Measurements from ENCODE around the gene LSAMP. TPM values are rescaled to one million over a fixed set of nuclear protein-coding genes. Genes with fewer than 3 reads are reported as not detected.
"Not testable (repeated sequence)": the region's sequence is repeated elsewhere in the genome, so short reads cannot be mapped to it uniquely, and the experiment has no call there.

LSAMP gene
- total and polyA plus RNA-seq, 3 donors from 2014 or later: 3.1 to 10.3 (median 9.1) TPM

GRCh38 chr3:115760716-115761115 is 684.6 kb downstream of the LSAMP start:
- Histone ChIP-seq H3K27me3 (no peaks in the 10 kb centered on the region), H3K9me3 (no peaks in the 10 kb centered on the region), H3K4me3 (no peak overlapping the region), H3K36me3 (ENCODE audit: low read depth, missing control alignments) (no peaks in the 10 kb centered on the region), H3K4me1 (no peaks in the 10 kb centered on the region), H3K27ac (no peak overlapping the region)
- intact Hi-C loops (cut with DNase I; ENCODE audit: low total_unique reads): no loop called here
- DNase-seq: no peak
- TF ChIP-seq CTCF (IDR thresholded peaks at IDR 0.05): no peak
- TF ChIP-seq POLR2A (IDR thresholded peaks at IDR 0.05): no peak
- WGBS, 2 donors: 81 to 92% methylated on average over 3 of the region's 3 CpGs

- Histone ChIP-seq H3K4me1 (no peaks in the 10 kb centered on the region), H3K36me3 (ENCODE audit: low read depth, missing control alignments) (no peaks in the 10 kb centered on the region), H3K27ac (no peak overlapping the region), H3K9me3 (no peaks in the 10 kb centered on the region), H3K4me3 (no peak overlapping the region), H3K27me3 (no peaks in the 10 kb centered on the region)
- intact Hi-C loops (cut with DNase I; ENCODE audit: low total_unique reads): no loop called here
- 79 to 83% methylated on average over 1 of the region's 1 CpG for WGBS, 2 donors
- DNase-seq: no peak
- TF ChIP-seq CTCF (IDR thresholded peaks at IDR 0.05): no peak
- no peak for TF ChIP-seq POLR2A (IDR thresholded peaks at IDR 0.05)
Observed at GRCh38 chr3:115758076-115758763, 687.1 kb downstream of the LSAMP start.

GRCh38 chr3:115752978-115753377 is 692.3 kb downstream of the LSAMP start:
- DNase-seq; H3K4me1 ChIP-seq; H3K27me3 ChIP-seq; H3K4me3 ChIP-seq; intact Hi-C loops (cut with DNase I; ENCODE audit: low total_unique reads); H3K27ac ChIP-seq; H3K36me3 ChIP-seq (ENCODE audit: low read depth, missing control alignments); H3K9me3 ChIP-seq: not testable (repeated sequence)
- WGBS, 2 donors: 75 to 96% methylated on average over 1 of the region's 1 CpG

Small RNAs within 50 kb of the gene (small RNA-seq; reads per million reads assigned to genes)
- 0 reads per million in 2 donors for gene RN7SL815P
